GF-D8 (cell line): ENCODE results near the gene DCD.
"Not testable (repeated sequence)": the region's sequence is repeated elsewhere in the genome, so short reads cannot be mapped to it uniquely, and the experiment has no call there.

Experiments
- DNase-seq: peaks from one replicate; lab custom pipeline; 2025; lab: John Stamatoyannopoulos, UW

DCD gene

DNA sequence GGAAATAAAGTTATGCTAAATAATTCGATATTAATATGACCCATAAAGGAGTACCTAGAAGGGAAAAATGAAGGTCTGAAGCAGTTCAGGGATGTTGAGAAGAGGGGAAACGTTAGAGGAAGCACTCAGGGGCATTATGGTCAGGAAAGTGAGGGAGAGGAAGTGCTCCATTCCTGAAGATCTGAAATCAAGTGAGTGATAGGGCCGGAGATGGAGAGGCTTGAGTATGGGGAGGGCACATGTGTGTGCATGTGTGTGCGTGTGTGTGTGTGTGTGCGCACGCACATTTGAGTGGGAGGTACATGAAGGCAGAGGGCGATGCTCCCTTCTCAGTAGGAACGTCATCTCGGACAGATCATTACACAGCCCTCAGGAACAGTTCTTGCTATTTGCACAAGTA lies 4.9 kb upstream of the DCD start:
- no peak for DNase-seq

DNA sequence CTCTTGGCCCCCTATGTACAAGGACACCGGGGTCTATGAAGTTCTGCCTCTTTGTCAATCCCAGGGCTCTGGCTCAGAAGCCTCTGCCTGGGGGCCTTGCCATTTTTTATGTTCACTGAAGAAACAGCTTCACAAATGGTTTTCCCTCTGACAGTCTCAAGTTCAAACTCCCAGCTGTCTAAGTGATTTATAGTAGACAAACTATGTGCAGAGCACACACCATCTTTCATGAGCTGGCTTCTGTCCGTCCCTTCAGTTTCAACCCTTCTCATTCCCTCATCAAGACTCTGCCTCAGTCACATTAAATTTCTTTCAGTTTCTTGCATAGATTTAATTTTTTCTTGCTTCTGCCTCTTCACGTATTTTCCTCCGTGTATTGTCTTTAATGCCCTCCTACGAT lies 2.7 kb upstream of the DCD start:
- no peak for DNase-seq

DNA sequence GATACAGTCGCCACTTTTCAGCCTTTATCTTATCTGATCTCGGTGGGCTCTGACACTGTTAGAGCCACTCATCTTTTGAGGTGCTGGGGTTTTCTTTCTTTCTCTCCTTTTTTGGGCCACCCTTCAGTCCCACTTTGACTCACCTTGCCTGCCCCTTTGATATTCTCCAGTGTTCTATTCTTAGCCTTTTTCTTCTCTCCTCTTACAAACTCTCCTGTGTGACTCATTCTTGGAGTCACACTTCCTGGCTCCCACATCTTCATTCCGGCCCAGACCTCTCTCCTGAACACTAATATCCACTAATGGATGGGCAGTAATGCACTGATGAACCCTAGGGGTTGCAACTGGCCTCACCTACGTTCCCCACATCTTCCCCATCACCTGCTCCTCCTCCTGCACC lies 2.2 kb upstream of the DCD start:
- DNase-seq, result no peak

DNA sequence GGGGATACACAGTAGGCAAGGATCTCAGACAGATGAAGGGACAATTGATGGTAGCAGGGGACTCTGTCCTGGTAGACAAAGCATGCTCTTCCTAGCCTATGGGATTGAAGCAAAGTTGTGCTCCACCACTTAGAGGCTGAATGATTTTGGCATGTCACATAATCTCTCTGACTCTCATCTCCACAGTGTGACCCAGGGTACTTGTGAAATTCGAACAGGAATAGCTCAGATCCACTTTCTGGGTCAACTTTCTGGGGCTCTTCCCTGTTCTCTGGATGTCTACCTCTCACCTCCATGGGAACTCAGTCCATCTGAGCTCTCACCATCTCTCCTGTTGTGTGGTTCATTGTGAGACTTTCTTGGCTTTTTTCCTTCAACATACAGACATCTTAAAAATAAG lies 1.7 kb upstream of the DCD start:
- DNase-seq, result no peak

DNA sequence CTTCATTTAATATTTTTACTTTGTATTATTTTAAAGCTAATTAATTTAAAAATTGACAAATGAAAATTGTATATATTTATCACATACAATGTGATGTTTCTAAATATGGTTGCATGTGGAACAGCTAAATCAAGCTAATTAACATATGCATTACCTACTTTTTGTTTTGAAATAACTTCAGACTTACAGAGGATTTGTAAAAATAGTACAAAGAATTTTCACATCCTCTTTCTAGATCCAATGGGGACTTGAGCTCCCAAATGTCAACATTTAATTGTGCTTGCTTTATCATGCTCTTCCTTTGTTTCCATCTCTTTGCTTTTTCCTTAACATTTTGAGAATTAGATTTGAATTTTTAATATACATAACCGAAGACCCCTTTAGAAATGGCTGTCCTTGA lies 6.6 kb downstream of the DCD start:
- no peak for DNase-seq

DNA sequence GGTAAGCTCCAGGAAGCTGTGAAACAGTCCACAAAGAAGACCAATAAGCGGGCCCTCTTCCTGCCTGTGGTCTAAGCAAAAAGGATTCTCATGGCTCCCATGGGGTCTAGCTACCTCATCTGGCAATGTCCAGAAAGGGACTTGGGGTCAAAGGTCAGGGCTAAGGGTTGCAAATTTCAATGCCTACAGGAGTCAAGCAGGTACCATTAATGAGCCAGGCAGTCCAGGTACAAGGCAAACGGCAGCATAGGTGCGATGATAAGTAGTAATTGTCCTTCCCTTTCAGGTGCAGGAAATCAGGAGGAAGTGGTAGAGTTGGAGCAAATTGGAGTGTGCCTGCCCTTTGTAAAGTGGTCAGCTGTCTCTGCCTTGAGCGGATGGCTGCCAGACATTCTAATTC lies 7.1 kb downstream of the DCD start:
- no peak for DNase-seq

DNA sequence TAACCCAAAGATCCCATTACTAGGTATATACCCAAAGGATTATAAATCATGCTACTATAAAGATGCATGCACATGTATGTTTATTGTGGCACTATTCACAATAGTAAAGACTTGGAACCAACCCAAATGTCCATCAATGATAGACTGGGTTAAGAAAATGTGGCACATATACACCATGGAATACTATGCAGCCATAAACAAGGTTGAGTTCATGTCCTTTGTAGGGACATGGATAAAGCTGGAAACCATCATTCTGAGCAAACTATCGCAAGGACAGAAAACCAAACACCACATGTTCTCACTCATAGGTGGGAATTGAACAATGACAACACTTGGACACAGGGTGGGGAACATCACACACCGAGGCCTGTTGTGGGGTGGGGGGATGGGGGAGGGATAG lies 9.1 kb downstream of the DCD start:
- DNase-seq, result not testable (repeated sequence)

DNA sequence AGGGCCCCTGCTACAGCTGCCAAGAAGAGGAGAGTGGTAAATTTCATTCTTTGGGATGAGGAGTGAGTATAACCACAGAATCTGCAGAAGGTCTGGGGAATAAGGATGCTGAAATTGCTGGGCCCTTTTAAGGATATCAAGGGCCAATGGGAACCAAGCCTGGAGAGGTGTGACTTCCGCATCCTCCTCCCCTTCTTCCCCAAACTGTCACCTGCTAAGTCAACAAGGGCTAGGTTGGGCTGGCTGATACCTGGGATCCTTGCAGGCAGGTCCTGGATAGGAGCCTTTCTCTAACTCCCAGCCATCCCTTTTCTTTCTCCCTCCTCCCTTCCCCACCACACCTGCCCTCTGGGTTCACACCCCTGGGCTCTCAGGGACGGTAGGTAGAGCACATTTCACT lies 13.4 kb downstream of the DCD start, which contains the start of gene LACRT:
Gene LACRT (minus strand): TSS at position 101 of the 400 bp plus-strand sequence. CDS start 54 bp downstream, at position 47.
- no peak for DNase-seq

DNA sequence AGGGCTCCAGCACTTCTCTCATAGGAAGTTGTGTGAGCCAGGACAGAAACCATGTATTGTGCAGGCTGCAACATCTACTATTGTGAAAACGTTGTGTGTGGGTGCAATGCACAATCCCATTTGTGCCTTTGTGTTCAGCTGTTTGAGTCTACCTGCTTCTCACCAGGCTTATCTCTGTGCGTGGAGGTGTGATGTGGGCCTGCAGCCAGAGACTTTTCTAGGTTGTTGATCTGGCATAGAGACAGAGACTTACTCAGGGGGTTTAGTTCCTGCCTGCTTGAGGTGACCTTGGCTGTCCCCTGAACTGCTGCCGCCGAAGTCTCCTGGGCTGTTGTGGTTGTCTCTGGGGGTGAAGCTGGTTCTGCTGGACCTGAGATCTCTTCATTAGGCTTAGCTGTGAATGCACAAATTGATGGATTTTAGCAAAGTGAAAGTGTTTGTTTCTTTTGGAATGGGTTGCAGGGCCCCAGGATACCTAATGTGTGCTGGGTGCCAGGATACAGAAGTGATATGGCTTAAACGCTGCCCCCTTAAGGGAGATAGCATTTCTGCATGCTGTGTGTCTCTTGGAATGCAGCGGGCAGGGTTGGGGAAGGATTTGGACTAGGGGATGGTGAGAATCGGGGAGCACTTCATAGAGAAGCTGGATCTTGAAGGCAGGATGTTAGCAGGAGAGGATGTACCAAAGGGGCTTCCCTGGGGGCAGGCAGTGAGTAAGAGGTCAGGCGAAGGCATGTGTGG lies 16.0 kb downstream of the DCD start:
- no peak for DNase-seq

DNA sequence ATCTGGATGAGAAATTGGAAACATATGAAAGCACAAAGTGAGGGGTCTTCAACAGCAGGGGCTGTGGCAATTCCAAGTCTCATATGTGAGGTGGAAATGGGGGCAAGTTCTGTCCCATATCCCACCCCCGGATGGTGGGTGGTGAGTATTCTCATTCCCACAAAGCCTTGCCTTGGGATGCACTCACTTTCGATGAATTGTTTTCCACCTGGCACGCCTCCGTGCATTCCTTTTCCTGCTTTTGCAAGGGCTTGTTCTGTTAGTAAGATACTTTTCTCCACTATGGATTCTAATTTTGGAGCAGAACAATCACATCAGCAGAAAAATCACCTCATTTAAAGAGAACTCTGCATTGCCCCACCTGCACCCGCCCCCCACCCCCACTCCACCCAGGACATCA lies 16.6 kb downstream of the DCD start:
- no peak for DNase-seq

DNA sequence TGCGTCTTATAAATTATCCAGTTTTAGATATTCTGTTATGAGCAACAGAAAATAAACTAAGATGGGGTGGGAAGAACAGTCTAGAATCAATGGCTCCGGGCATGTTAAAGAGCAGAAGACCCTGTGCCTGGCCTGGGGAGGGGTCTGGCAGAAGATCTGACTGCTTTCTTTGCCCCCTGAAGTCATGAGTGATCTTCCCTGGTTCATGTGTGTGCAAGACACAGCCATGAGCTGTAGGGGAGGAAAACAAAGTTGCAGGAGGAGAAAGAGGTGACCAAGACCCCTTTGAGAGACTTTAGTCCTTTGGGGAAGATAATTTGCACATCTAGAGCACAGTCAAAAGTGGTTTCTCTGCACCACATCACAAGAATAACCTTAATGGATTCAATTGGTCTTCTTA lies 18.2 kb downstream of the DCD start:
- no peak for DNase-seq

DNA sequence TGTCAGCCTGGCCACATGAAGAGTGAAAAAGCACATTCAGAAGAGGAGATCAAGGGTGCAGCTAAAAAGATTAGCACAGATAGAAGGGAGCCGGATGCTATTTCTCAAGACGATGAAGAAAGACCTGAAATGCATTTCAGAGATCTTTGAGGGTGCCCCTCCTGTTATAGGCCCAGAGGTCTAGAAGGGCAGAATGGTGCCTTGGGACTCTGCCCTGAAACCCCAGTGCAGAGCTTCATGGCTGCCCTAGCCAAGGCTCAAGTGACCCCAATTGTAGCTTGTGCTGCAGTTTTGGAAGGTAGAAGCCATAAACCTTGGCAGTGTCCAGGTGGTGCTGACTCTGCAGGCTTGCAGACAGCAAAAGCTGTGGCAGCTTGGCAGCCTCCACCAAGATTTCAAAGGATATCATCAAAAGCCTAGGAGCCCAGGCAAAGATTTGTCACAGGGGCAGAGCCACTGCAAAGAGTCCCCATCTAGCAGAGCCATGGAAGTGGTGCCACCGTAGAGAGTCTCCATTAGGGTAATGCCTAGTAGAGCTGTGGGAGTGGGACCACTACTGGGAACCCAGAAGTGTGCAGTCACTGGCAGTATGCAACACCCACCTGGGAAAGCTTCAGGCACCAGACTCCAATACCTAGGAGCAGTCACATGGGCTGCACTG lies 19.8 kb downstream of the DCD start:
- DNase-seq, result no peak

DNA sequence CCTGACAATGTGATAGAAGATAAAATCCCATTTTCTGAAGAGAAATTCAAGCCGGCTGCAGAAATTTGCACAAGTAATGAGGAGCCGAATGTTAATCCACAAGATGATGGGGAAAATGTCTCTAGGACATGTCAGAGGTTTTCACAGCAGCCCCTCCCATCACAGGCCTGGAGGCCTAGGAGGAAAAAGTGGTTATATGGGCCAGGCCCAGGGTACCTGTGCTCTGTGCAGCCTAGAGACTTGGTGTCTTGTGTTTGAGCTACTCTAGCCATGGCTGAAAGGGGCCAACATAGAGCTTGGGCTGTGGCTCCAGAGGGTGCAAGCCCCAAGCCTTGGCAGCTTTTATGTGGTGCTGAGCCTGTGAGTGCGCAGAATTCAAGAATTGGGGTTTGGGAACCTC lies 20.9 kb downstream of the DCD start:
- no peak for DNase-seq

DNA sequence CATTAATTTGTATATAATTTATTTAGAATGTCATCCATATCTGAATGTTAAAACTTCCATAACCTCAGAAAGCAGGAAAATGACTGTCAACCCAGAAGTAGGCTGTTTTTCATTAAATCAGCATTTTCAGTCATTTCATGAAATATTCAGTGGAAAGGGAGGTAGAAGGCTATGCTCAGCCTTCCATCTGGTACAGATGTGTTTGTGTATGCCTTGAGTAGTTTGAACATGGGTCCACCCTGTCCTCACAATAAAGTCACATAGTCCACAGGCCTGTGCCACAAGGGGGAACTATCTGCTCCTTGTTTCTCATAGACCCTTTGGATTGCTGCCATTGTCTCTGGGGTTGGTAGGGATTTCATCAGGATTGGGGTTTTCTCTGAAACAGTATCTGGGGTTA lies 22.6 kb downstream of the DCD start:
- DNase-seq, result no peak

DNA sequence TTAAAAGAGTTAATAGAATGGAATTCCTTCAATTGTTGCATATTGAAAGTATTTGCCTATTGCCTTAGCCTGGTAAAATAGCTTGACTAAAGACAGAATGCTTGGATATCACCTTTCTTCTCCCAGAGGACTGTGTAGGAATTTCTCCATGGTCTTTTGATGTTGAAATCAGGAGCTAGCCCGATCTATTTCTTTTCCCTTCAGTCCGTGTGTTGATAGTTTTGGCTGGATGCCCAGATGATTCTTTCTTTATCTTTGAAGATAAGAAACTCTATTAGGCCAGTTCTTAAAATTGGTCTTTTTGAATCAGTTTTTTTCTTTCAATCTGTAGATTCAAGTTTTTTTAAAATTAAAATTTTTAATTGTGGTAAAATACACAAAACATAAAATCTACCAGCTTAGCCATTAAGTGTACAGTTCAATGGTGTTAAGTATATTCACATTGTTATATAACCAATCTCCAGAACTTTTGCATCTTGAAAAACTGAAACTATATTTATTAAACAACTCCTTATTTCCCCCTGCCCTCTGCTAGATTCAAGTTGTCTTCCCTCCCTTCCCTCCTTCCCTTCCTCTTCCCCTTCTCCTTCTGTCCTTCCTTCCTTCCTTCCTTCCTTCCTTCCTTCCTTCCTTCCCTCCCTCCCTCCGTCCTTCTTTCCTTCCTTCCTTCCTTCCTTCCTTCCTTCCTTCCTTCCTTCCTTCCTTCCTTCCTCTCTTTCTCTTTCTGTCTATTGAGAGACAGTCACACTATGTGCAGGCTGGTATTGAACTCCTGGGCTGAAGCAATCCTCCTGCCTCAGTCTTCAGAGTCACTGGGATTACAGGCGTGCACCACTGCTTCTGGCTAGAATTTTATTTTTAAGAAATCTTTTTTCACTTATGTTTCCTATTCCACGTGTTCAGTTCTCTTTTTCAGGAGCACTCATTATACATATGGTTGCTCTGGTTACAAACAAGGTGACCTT lies 23.6 kb downstream of the DCD start:
- no peak for DNase-seq

DNA sequence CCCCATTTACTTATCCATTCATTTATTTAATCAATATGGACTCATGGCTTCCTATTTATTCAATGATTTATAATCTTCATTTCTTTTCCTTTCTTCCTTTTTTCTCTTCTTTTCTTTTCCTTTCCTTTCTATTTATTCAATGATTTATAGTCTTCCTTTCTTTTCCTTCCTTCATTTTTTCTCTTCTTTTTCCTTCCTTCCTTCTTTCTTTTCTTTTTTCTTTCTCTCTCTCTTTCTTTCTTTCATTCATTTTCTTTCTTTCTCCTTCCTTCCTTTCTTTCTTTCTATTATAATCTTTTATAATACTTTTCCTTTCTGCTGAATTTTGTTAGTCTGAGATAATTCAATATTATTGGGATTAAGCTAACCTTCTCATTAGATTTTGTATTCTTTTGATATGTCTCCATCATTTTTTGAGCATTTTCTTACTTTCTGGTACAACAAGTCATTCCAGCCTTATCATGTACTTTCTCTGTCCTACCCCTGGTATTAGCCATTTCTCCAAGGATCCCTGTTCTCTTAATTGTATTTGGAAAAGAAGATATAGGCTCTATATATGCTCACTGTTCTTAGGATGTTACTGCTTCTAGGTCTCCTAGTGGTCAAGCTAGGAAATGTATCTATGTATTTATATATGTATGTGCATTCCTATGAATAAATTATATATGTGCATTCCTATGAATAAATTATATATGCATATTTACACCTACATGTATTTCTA lies 25.5 kb downstream of the DCD start:
- DNase-seq, result no peak

DNA sequence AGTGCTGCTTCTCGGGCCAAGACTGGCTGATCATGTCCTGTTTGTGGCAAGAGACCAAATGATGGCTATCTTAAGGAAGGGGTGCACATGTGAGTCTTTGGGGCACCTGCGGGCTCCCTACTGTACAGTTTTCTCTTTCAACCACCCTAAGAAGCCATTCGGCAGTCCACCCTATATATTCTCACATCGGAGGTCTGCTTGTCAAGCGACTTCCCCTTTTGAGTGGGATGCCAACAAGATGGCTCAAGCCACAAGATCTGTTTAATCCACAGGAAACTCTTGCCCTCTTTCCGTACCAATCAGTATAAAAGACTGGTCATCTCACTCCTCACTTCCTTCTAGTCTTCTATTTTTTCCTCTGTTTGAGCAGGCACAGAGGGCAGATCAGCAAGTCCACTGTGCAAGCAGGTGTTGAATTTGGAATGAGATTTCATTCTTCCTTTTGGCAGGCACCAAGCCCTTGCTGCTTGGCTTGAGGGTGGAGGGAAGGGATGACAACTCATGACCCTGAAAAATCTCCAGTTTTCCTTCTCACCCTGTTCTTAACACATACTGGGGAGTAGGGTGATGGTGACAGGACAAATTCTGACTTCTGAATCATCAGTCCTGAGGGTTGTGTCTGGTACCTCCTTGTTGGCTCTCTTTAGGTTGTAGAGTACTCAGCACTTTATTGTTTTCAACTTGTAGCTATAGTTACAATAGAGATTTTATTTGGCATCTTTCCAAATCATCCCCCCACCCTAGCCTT lies 31.1 kb downstream of the DCD start:
- DNase-seq, result no peak

DNA sequence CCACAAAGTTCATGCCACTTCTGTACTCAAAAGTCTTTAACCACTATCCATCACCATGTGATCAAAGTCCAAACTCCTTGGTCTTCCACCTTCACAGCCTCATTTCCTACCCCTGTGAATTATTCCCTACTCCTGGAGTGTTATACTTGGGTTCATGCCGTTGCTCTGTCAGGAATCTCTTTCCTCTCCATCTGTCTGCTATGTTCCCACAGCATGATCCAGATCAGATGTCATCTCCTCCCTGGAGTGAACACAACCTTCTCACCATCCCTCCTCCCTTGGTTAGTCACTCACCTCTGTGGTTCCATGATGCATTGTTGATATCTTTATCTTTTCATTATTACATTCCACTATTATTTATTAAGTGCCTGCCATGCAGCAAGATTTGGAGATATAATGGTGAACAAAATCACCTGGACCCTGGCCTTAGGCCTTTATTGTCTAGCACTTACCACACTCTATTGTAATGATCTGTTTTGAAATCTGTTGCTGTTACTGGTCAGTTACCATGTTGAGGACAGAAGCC lies 35.9 kb downstream of the DCD start:
- no peak for DNase-seq

DNA sequence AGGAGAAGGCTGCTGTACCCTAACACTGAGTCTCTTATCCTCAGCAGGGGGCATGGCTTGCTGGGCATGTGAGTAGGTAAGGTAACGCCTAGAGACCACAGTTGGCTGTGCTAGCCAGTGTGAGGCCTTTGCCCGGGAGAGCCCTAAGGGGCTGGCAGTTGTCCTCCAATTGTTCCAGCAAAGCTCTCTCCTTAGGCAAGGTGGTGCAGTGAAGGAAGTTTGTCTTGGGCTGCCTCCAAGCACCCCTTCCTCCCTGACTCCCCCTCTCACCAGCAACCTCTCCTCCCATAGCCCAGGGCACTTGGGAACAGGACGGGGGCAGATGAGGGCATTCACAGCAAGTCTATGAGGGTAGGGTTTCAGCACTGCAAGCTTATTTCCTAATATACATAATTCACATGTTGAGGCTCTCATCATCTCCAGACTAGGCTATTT lies 36.4 kb downstream of the DCD start:
- DNase-seq, result no peak

DNA sequence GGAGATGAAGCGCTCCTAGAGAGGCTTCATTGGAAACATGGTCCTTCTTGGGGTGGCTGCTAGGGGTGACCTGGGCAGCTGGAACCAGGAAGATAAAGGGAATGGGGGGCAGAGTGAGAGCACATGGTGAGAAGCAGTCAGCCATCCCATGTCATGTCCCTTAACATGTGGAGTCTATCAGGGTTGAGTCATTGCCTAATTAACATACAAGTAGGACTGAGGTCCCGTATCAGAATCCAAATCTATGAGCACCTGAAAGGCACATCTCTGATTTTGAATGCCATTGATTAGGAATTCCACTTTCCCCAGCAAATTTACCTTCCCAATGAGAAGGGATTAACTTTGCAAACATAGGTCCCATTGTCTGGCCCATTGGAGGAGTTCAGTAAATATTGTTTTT lies 39.4 kb downstream of the DCD start:
- DNase-seq, result no peak

DNA sequence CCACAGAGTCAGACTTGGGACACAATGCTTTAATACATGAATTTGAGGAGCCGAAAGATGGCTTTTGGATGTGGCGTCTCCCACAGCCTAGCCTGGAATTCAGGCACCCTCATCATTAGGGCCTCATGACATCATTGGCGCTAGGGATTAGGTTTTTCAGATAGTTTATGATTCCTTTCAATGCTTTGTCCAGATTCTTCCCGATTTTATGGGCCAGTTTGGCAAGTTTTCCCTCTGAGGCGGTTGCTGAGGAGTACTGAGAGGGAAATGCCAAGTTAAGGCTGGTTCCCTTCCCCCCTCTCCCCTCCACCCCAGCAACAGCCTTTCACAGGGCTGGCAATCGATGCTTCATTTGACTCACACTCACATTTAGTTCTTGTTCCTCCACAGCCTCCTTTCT lies 40.0 kb downstream of the DCD start:
- DNase-seq, result no peak
